H9 (cell line): ENCODE data around the gene ASTL. TPM values are rescaled to one million over a fixed set of nuclear protein-coding genes. Genes with fewer than 3 reads are reported as not detected.

Source experiments
- DNase-seq: peaks from one replicate; pipeline ENCODE4 v3.0.0-alpha.2; 2017
- H2AFZ ChIP-seq: one replicate; pipeline ENCODE4 v1.6.1; 2013; ENCODE audit warnings: mild to moderate bottlenecking, low read length, control low read depth, moderate library complexity
- H2AK5ac ChIP-seq: 2 replicates; pipeline ENCODE4 v1.6.1; 2013; ENCODE audit warnings: low read length, control low read depth, mixed read lengths; ENCODE audit not compliant: insufficient read length
- H2BK120ac ChIP-seq: one replicate; pipeline ENCODE4 v1.6.1; 2013; ENCODE audit warnings: low read depth, mild to moderate bottlenecking, low read length, control low read depth, inconsistent platforms; ENCODE audit not compliant: poor library complexity, severe bottlenecking
- H2BK12ac ChIP-seq: 2 replicates; pipeline ENCODE4 v1.6.1; 2013; ENCODE audit warnings: low read length, control low read depth, mixed read lengths, low read depth; ENCODE audit not compliant: insufficient read length
- H2BK15ac ChIP-seq: 2 replicates; pipeline ENCODE4 v1.6.1; 2013; ENCODE audit warnings: low read depth, low read length, control low read depth
- H2BK20ac ChIP-seq: one replicate; pipeline ENCODE4 v1.6.1; 2013; ENCODE audit warnings: low read depth, mild to moderate bottlenecking, low read length, control low read depth, inconsistent platforms; ENCODE audit not compliant: poor library complexity, severe bottlenecking
- H2BK5ac ChIP-seq: 2 replicates; pipeline ENCODE4 v1.6.1; 2013; ENCODE audit warnings: low read length, control low read depth, mixed read lengths; ENCODE audit not compliant: insufficient read length
- H3K14ac ChIP-seq: 2 replicates; pipeline ENCODE4 v1.6.1; 2013; ENCODE audit warnings: low read length, control low read depth; ENCODE audit not compliant: insufficient read depth
- H3K18ac ChIP-seq: 2 replicates; pipeline ENCODE4 v1.6.1; 2013; ENCODE audit warnings: low read depth, mild to moderate bottlenecking, mixed read lengths, low read length, control low read depth; ENCODE audit not compliant: insufficient read length
- H3K23ac ChIP-seq: 2 replicates; pipeline ENCODE4 v1.6.1; 2013; ENCODE audit warnings: low read length, control low read depth, mixed read lengths, low read depth; ENCODE audit not compliant: insufficient read length
- H3K23me2 ChIP-seq: 2 replicates; pipeline ENCODE4 v1.6.1; 2013; ENCODE audit warnings: low read depth, mild to moderate bottlenecking, mixed read lengths, low read length, control low read depth; ENCODE audit not compliant: insufficient read length, poor library complexity, severe bottlenecking
- H3K27ac ChIP-seq: 2 replicates; pipeline ENCODE4 v1.5.1; 2013; ENCODE audit warnings: low read length, control low read depth, mixed read lengths, low read depth; ENCODE audit not compliant: insufficient read length
- H3K27me3 ChIP-seq: 2 replicates; pipeline ENCODE4 v1.6.1; 2013; ENCODE audit warnings: low read length, control low read depth, inconsistent platforms; ENCODE audit not compliant: insufficient read depth
- H3K4ac ChIP-seq: 2 replicates; pipeline ENCODE4 v1.6.1; 2013; ENCODE audit warnings: low read depth, mild to moderate bottlenecking, control low read depth, inconsistent platforms, low read length, moderate library complexity
- H3K4me1 ChIP-seq: 2 replicates; pipeline ENCODE4 v1.6.1; 2013; ENCODE audit warnings: low read length, control low read depth, inconsistent platforms; ENCODE audit not compliant: insufficient read depth
- H3K4me2 ChIP-seq: 2 replicates; pipeline ENCODE4 v1.6.1; 2013; ENCODE audit warnings: low read length, control low read depth, mixed read lengths; ENCODE audit not compliant: insufficient read length, insufficient read depth
- H3K56ac ChIP-seq: 2 replicates; pipeline ENCODE4 v1.6.1; 2013; ENCODE audit warnings: low read depth, mild to moderate bottlenecking, mixed read lengths, low read length, control low read depth; ENCODE audit not compliant: insufficient read length
- H3K79me1 ChIP-seq: 2 replicates; pipeline ENCODE4 v1.6.1; 2013; ENCODE audit warnings: low read depth, mild to moderate bottlenecking, moderate library complexity, low read length, control low read depth, inconsistent platforms; ENCODE audit not compliant: insufficient read depth, poor library complexity, severe bottlenecking
- H3K79me2 ChIP-seq: 2 replicates; pipeline ENCODE4 v1.6.1; 2013; ENCODE audit warnings: low read length, control low read depth, inconsistent platforms; ENCODE audit not compliant: insufficient read depth
- H3K9ac ChIP-seq: 2 replicates; pipeline ENCODE4 v1.6.1; 2013; ENCODE audit warnings: low read length, control low read depth, mixed read lengths; ENCODE audit not compliant: insufficient read length; ENCODE audit errors: extremely low read depth
- H3K9me3 ChIP-seq: one replicate; pipeline ENCODE4 v1.6.1; 2013; ENCODE audit warnings: low read depth, low read length, inconsistent platforms; ENCODE audit not compliant: control insufficient read depth
- H3T11ph ChIP-seq: one replicate; pipeline ENCODE4 v1.6.1; 2013; ENCODE audit warnings: mild to moderate bottlenecking, low read length, control low read depth, inconsistent platforms
- H4K20me1 ChIP-seq: one replicate; pipeline ENCODE4 v1.6.1; 2013; ENCODE audit not compliant: control insufficient read depth, insufficient read length, insufficient read depth
- H4K5ac ChIP-seq: 2 replicates; pipeline ENCODE4 v1.6.1; 2013; ENCODE audit warnings: low read depth, mild to moderate bottlenecking, mixed read lengths, low read length, control low read depth; ENCODE audit not compliant: insufficient read length
- H4K8ac ChIP-seq: replicated peaks from 2 replicates; pipeline ENCODE4 v1.6.1; 2013; ENCODE audit warnings: low read length, control low read depth, mixed read lengths, low read depth; ENCODE audit not compliant: insufficient read length
- H4K91ac ChIP-seq: 2 replicates; pipeline ENCODE4 v1.6.1; 2013; ENCODE audit warnings: low read depth, mild to moderate bottlenecking, moderate library complexity, mixed read lengths, low read length, control low read depth; ENCODE audit not compliant: insufficient read length
- H3K27ac Mint-ChIP-seq, 3 experiments: 2 replicates in 2 of 3; 3 replicates in 1 of 3; pipeline ENCODE4 v1.8.0; 2020 to 2021; ENCODE audit warnings: mixed read lengths in 3 of 3, mild to moderate bottlenecking in 1 of 3, moderate library complexity in 1 of 3
- H3K27me3 Mint-ChIP-seq: 2 replicates; pipeline ENCODE4 v1.8.0; 2021; ENCODE audit warnings: low read depth, mild to moderate bottlenecking, moderate library complexity, mixed read lengths
- H3K36me3 Mint-ChIP-seq, 3 experiments: 2 replicates in 2 of 3; 3 replicates in 1 of 3; pipeline ENCODE4 v1.8.0; 2020 to 2021; ENCODE audit warnings: low read depth in 3 of 3, mixed read lengths in 3 of 3; ENCODE audit not compliant: insufficient read depth in 1 of 3
- H3K4me1 Mint-ChIP-seq, 2 experiments: 2 replicates each; pipeline ENCODE4 v1.8.0; 2020; ENCODE audit warnings: mixed read lengths in 2 of 2
- H3K4me3 Mint-ChIP-seq, 2 experiments: 2 replicates in 1 of 2; 3 replicates in 1 of 2; pipeline ENCODE4 v1.8.0; 2020 to 2021; ENCODE audit warnings: mild to moderate bottlenecking in 2 of 2, mixed read lengths in 2 of 2, moderate library complexity in 1 of 2
- H3K9me3 Mint-ChIP-seq, 2 experiments: 2 replicates in 1 of 2; 3 replicates in 1 of 2; pipeline ENCODE4 v1.8.0; 2020; ENCODE audit warnings: mild to moderate bottlenecking in 2 of 2, mixed read lengths in 2 of 2, moderate library complexity in 1 of 2
- WGBS: extraction: QIAGEN DNeasy Blood & Tissue Kit; methylation state at CpG from one replicate; pipeline ENCODE4 v1.1.7; 2013; ENCODE audit warnings: missing lambda C conversion rate, low lambda C conversion rate, mixed read lengths; ENCODE audit not compliant: insufficient read length; ENCODE audit errors: extremely low coverage; 5-methylcytosine and 5-hydroxymethylcytosine counted together
- total RNA-seq: library from RNA; stranded (reverse); gene quantifications from 2 replicates; pipeline ENCODE4 v1.2.1, GENCODE V29; 2021
- TF ChIP-seq, protein P1 (sequence below): fragments of 200-600 bp; sonication (generic); conservative IDR thresholded peaks from 3 replicates; pipeline ENCODE4 v1.8.0; 2021; ENCODE audit warnings: antibody characterized with exemption, mild to moderate bottlenecking

Gene ASTL
- total RNA-seq, 1 experiment from 2014 or later, result 0.81 TPM

DNA sequence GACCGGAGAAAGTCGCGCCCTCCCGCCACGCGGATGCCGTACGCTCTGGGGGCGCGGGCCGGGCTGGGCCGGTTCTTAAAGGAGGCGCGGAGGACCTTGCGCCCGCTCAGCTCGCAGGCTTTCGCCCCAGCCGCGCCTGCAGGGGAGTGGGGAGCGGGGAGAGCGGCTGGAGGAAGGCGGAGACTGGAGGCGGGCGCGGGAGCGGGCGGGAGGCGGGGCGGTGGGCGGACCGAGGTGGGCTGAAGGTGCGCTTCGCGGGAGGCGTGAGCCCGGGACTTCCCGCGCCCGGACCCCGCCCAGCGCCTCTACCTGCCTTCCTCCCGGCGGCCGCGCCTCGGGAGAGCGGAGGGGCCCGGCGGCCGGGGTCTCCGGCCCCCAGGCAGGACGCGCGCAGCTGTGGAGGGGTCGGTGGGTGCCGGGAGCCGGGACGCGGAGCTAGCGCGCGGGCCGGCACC is 21.9 kb downstream of the ASTL start, which contains the start of gene ADRA2B:
Gene ADRA2B, minus strand, starts transcription at position 148 of the 455 bp plus-strand sequence. CDS start 422 bp downstream, outside the sequence.
- no peaks in the 10 kb centered on the region for H4K20me1 ChIP-seq
- H3K36me3 Mint-ChIP-seq, result peaks cover 0 to 8% (median 8%) of the 10 kb centered on the region in 3 experiments; a peak in 4 of 7 replicates
- H3K27ac Mint-ChIP-seq, result no peak within 1 kb of the TSS
- TF ChIP-seq, protein P1, sequence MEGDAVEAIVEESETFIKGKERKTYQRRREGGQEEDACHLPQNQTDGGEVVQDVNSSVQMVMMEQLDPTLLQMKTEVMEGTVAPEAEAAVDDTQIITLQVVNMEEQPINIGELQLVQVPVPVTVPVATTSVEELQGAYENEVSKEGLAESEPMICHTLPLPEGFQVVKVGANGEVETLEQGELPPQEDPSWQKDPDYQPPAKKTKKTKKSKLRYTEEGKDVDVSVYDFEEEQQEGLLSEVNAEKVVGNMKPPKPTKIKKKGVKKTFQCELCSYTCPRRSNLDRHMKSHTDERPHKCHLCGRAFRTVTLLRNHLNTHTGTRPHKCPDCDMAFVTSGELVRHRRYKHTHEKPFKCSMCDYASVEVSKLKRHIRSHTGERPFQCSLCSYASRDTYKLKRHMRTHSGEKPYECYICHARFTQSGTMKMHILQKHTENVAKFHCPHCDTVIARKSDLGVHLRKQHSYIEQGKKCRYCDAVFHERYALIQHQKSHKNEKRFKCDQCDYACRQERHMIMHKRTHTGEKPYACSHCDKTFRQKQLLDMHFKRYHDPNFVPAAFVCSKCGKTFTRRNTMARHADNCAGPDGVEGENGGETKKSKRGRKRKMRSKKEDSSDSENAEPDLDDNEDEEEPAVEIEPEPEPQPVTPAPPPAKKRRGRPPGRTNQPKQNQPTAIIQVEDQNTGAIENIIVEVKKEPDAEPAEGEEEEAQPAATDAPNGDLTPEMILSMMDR, result no peak
- peaks cover 66% of the 10 kb centered on the region for H3K27me3 Mint-ChIP-seq
- no peaks in the 10 kb centered on the region; the same call in 1 of the 2 replicates for H3K27me3 ChIP-seq
- H2AFZ ChIP-seq, result no peak within 1 kb of the TSS
- no peak within 1 kb of the TSS for H3T11ph ChIP-seq
- no peak within 1 kb of the TSS; the same call in 1 of the 2 replicates for H2BK15ac ChIP-seq
- no peak within 1 kb of the TSS for H3K23ac ChIP-seq
- H2BK5ac ChIP-seq, result no peak within 1 kb of the TSS
- H3K4me3 Mint-ChIP-seq, result peak within 1 kb of the TSS; percentile 64 to 80
- no peak within 1 kb of the TSS for H2AK5ac ChIP-seq
- H3K27ac ChIP-seq, result no peak within 1 kb of the TSS
- no peak within 1 kb of the TSS for H3K4ac ChIP-seq
- DNase-seq, result peak; percentile 90
- H3K14ac ChIP-seq, result peak within 1 kb of the TSS; percentile 40; the same call in 1 of the 2 replicates
- peaks cover 2 to 4% of the 10 kb centered on the region in 2 experiments; a peak in 2 of 5 replicates for H3K9me3 Mint-ChIP-seq
- no peaks in the 10 kb centered on the region for H3K79me1 ChIP-seq
- no peak within 1 kb of the TSS for H2BK20ac ChIP-seq
- H3K4me1 Mint-ChIP-seq, result peaks cover 22 to 42% of the 10 kb centered on the region in 2 experiments
- H3K9ac ChIP-seq, result no peak within 1 kb of the TSS
- WGBS, result no CpG with 5 or more reads among the region's 64 CpGs
- H2BK12ac ChIP-seq, result no peak within 1 kb of the TSS
- peak within 1 kb of the TSS; percentile 57 for H3K4me2 ChIP-seq
- H3K18ac ChIP-seq, result no peak within 1 kb of the TSS
- H2BK120ac ChIP-seq, result no peak within 1 kb of the TSS
- no peaks in the 10 kb centered on the region for H3K79me2 ChIP-seq
- H3K9me3 ChIP-seq, result no peaks in the 10 kb centered on the region
- no peaks in the 10 kb centered on the region for H3K4me1 ChIP-seq
- no peak within 1 kb of the TSS for H4K5ac ChIP-seq
- no peak within 1 kb of the TSS for H3K56ac ChIP-seq
- H4K91ac ChIP-seq, result no peak within 1 kb of the TSS
- H3K23me2 ChIP-seq, result peaks cover 9% of the 10 kb centered on the region
- H4K8ac ChIP-seq, result no peak within 1 kb of the TSS
